Heart right ventricle (tissue), 16 donors: Measurements from ENCODE around the gene OTX1. TPM values are rescaled to one million over a fixed set of nuclear protein-coding genes. Genes with fewer than 3 reads are reported as not detected.

Source experiments
- ATAC-seq, 8 donors: fragments of 200-7000 bp; cut with Tn5 transposase; one replicate each; pipeline ENCODE4 v1.9.1; 2020; ENCODE audit warnings: mild to moderate bottlenecking in 8 of 8, moderate library complexity in 8 of 8, moderate number of reproducible peaks in 1 of 8
- DNase-seq, 2 donors: peaks; one replicate each; pipeline ENCODE4 v3.0.0-alpha.2; 2020
- H3K27ac ChIP-seq, 10 donors: fragments of 200-600 bp; sonication (generic) in 2 of 10; one replicate each; pipeline versions ENCODE4 v1.5.0 to v1.8.0; 2020 to 2022; ENCODE audit warnings: mild to moderate bottlenecking in 3 of 10
- H3K27me3 ChIP-seq, 7 donors: fragments of 200-600 bp; one replicate each; pipeline ENCODE4 v1.8.0; 2021 to 2022; ENCODE audit warnings: mild to moderate bottlenecking in 2 of 7
- H3K36me3 ChIP-seq, 9 donors: fragments of 200-600 bp; sonication (generic) in 1 of 9; one replicate each; pipeline versions ENCODE4 v1.5.0 to v1.8.0; 2020 to 2022; ENCODE audit warnings: mild to moderate bottlenecking in 2 of 9
- H3K4me1 ChIP-seq, 9 donors: fragments of 200-600 bp; sonication (generic) in 1 of 9; one replicate each; pipeline versions ENCODE4 v1.5.0 to v1.8.0; 2020 to 2022; ENCODE audit warnings: mild to moderate bottlenecking in 4 of 9
- H3K4me3 ChIP-seq, 10 donors: fragments of 200-600 bp; sonication (generic) in 2 of 10; one replicate each; pipeline versions ENCODE4 v1.5.0 to v1.8.0; 2020 to 2022; ENCODE audit warnings: mild to moderate bottlenecking in 7 of 10, moderate library complexity in 2 of 10
- H3K9me3 ChIP-seq, 11 donors: fragments of 200-600 bp in 10 of 11; sonication (generic) in 2 of 11; one replicate each; pipeline versions ENCODE4 v1.5.0 to v1.8.0; 2013 to 2022; ENCODE audit warnings: mild to moderate bottlenecking in 2 of 11, control low read depth in 1 of 11, moderate library complexity in 1 of 11
- CTCF ChIP-seq, 9 donors: fragments of 200-600 bp; sonication (generic) in 2 of 9; IDR thresholded peaks; one replicate each; pipeline versions ENCODE4 v1.5.0 to v1.8.0; 2021 to 2022; ENCODE audit warnings: antibody characterized with exemption in 9 of 9, mild to moderate bottlenecking in 5 of 9, moderate library complexity in 1 of 9
- WGBS, 2 donors: extraction: QIAGEN DNeasy Blood & Tissue Kit; methylation state at CpG; one replicate each; pipeline ENCODE4 v1.1.7; 2013; ENCODE audit warnings: inconsistent platforms in 1 of 2; 5-methylcytosine and 5-hydroxymethylcytosine counted together
- intact Hi-C, 10 donors: fragments of 100-400 bp; cut with DNase I; formaldehyde crosslinking; loops; one replicate each; pipeline versions ENCODE4 v1.11.1 to v1.14.2; 2022
- polyA plus RNA-seq, 2 donors: library from polyadenylated mRNA; stranded (reverse); fragments of 200-250 nt; gene quantifications; one replicate each; pipeline ENCODE4 v1.2.3, GENCODE V29; 2013
- total RNA-seq, 10 donors: library from RNA; stranded (reverse); fragmentation: NEBNext Ultra II Directional in 3 of 10; extraction: Animal tissue kit (Norgen Biotek cat#: 25700) in 3 of 10; gene quantifications; one replicate each; pipeline versions ENCODE4 v1.2.1 to v1.2.4, GENCODE V29; 2021 to 2023
- donor health status: Arrhythmogenic right ventricular cardiomyopathy.
- donor health status: ischemic (EF 13 %, LVEDD 7.1; RV severe dilation, severe dysfunction).
- donor health status: healthy with polysubstance abuse.
- donor health status: DM: no; HTN: yes; CAD: no.
- donor health status: DM: no; HTN: no; CAD: no.
- donor health status: ischemic (EF 25% LVEDD 6.9; RV normal size, moderate dysfunction).
- donor health status: ischemic (EF 25% LVEDD 5.7; RV mildly dilated, moderate dysfunction).
- donor health status: healthy.
- donor health status: DM: yes; HTN: yes; CAD: no.
- donor health status: Ischemic cardiomyopathy.
- donor health status: ischemic (EF 35%, LVEDD 5.7; RV mildly dilated, moderate dysfunction).
- donor health status: nonischemic (EF 11% LVEDD 7.7; RV severe dilation, severe dysfunction).
- donor health status: DM: yes; HTN: yes; CAD: no.
- donor health status: PGD.
- donor health status: ischemic (EF 29% LVEDD 5.4; RV normal size, mild dysfunction).
- donor health status: nonischemic (EF 23%, LVEDD 6.1; RV moderate dilation, normal function).

The OTX1 gene
- total and polyA plus RNA-seq, 12 donors, result not detected

- WGBS, 2 donors, result 91 to 94% methylated on average over 4 of the region's 4 CpGs
- intact Hi-C loops, result no loop called here
- no peak overlapping the region for H3K27ac ChIP-seq
- ATAC-seq (no peak), DNase-seq (no peak)
- H3K36me3 ChIP-seq, result peaks cover 0 to 8% (median 0%) of the 10 kb centered on the region in 9 donors
- H3K27me3 ChIP-seq, result peaks cover 0 to 2% (median 0%) of the 10 kb centered on the region in 7 donors
- H3K9me3 ChIP-seq, result no peaks in the 10 kb centered on the region
- no peaks in the 10 kb centered on the region for H3K4me1 ChIP-seq
- no peak for TF ChIP-seq CTCF (IDR thresholded peaks at IDR 0.05)
- no peak overlapping the region for H3K4me3 ChIP-seq
Measured at GRCh38 chr2:63035660-63036059, 15.0 kb upstream of the OTX1 start.

GRCh38 chr2:63038034-63038433 lies 12.6 kb upstream of the OTX1 start:
- Histone ChIP-seq H3K27me3 (peaks cover 0 to 23% (median 9%) of the 10 kb centered on the region in 7 donors), H3K4me3 (no peak overlapping the region), H3K27ac (no peak overlapping the region), H3K36me3 (peaks cover 0 to 8% (median 0%) of the 10 kb centered on the region in 9 donors), H3K4me1 (no peaks in the 10 kb centered on the region), H3K9me3 (no peaks in the 10 kb centered on the region)
- no peak for DNase-seq
- 98 to 99% methylated on average over 4 of the region's 4 CpGs for WGBS, 2 donors
- intact Hi-C loops, result no loop called here
- TF ChIP-seq CTCF (IDR thresholded peaks at IDR 0.05), result no peak
- ATAC-seq, result no peak

GRCh38 chr2:63040586-63040985 lies 10.0 kb upstream of the OTX1 start:
- DNase-seq (no peak), ATAC-seq (no peak)
- 93 to 94% methylated on average over 1 of the region's 1 CpG for WGBS, 2 donors
- intact Hi-C loops, result no loop called here
- no peak overlapping the region for H3K27ac ChIP-seq
- no peaks in the 10 kb centered on the region for H3K4me1 ChIP-seq
- no peaks in the 10 kb centered on the region for H3K9me3 ChIP-seq
- no peak for TF ChIP-seq CTCF (IDR thresholded peaks at IDR 0.05)
- peaks cover 0 to 15% (median 0%) of the 10 kb centered on the region in 9 donors for H3K36me3 ChIP-seq
- H3K27me3 ChIP-seq, result peaks cover 0 to 48% (median 30%) of the 10 kb centered on the region in 7 donors
- H3K4me3 ChIP-seq, result no peak overlapping the region

DNA sequence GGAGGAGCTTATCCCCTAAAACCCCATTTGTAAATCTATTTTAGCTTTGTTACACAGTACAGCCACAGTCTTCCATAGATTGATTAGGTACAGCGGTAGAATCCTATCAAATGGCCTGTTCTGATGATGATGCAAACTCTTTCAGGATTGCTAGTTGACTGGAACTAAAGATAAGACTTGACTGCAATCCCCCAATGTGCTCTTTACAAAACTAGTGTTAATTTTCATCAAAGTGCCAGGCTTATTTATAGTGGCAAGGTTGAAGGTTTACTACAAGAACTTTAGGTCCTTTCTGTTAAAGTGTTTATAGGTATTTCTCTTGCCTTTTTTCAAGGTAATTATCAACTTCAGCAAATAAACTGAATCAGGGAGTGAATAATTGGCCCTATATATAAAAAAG lies 9.0 kb upstream of the OTX1 start:
- Histone ChIP-seq H3K27ac (no peak overlapping the region), H3K4me3 (no peak overlapping the region), H3K4me1 (no peaks in the 10 kb centered on the region), H3K36me3 (peaks cover 0 to 22% (median 0%) of the 10 kb centered on the region in 9 donors), H3K27me3 (peaks cover 0 to 59% (median 40%) of the 10 kb centered on the region in 7 donors), H3K9me3 (no peaks in the 10 kb centered on the region)
- DNase-seq (no peak), ATAC-seq (no peak)
- 98 to 100% methylated on average over 1 of the region's 1 CpG for WGBS, 2 donors
- intact Hi-C loops, result no loop called here
- no peak for TF ChIP-seq CTCF (IDR thresholded peaks at IDR 0.05)
